Measurements from ENCODE around the gene COL4A4. TPM values are rescaled to one million over a fixed set of nuclear protein-coding genes. Genes with fewer than 3 reads are reported as not detected.

COL4A4 gene
- total and polyA plus RNA-seq, 2 of the 13 experiments (the other 11 are each of a cell fraction or from before 2014, with no cell fraction given): not detected

- TF ChIP-seq FOXA3 (CRISPR knock-in tag; IDR thresholded peaks at IDR 0.05) (peak; percentile 85), POLR2AphosphoS5 (IDR thresholded peaks at IDR 0.05; ENCODE audit: low read depth, low read length) (no peak), TARDBP (CRISPR knock-in tag; IDR thresholded peaks at IDR 0.05) (peak; percentile 41; the same call in 1 of the 2 replicates), ZNF331 (CRISPR knock-in tag; IDR thresholded peaks at IDR 0.05) (0 out of 2 replicates have a peak, but pooled peaks have one; percentile 60), U2AF2 (IDR thresholded peaks at IDR 0.05; ENCODE audit: low read depth, low read length) (no peak), ZNF556 (CRISPR knock-in tag; IDR thresholded peaks at IDR 0.05; ENCODE audit: borderline replicate concordance) (peak; percentile 33; the same call in 1 of the 2 replicates), BCL6 (CRISPR knock-in tag; IDR thresholded peaks at IDR 0.05) (peak; percentile 56), MYNN (CRISPR knock-in tag; IDR thresholded peaks at IDR 0.05; ENCODE audit: low read depth) (no peak), SP140L (CRISPR knock-in tag; IDR thresholded peaks at IDR 0.05; ENCODE audit: borderline replicate concordance) (0 out of 2 replicates have a peak, but pooled peaks have one; percentile 82), PPARG (CRISPR knock-in tag; conservative IDR thresholded peaks at IDR 0.05) (peak; percentile 84), ZNF772 (CRISPR knock-in tag; IDR thresholded peaks at IDR 0.05) (peak; percentile 23; the same call in 1 of the 2 replicates), ARID5B (CRISPR knock-in tag; IDR thresholded peaks at IDR 0.05) (peak; percentile 81), ZBTB20 (CRISPR knock-in tag; IDR thresholded peaks at IDR 0.05; ENCODE audit: borderline replicate concordance, low read depth) (peak; percentile 100), ZNF24 (IDR thresholded peaks at IDR 0.05) (no peak), STAG1 (CRISPR knock-in tag; IDR thresholded peaks at IDR 0.05) (peak; percentile 30; the same call in 1 of the 2 replicates), SOX13 (IDR thresholded peaks at IDR 0.05) (no peak), SOX13 (CRISPR knock-in tag; conservative IDR thresholded peaks at IDR 0.05 in 1 of 2, IDR thresholded peaks at IDR 0.05 in 1 of 2) (peak in 1 of 2 experiments; percentile 83; a peak in 2 of 4 replicates), FOXA1 (IDR thresholded peaks at IDR 0.05) (peak; percentile 43), FOXA1 (CRISPR knock-in tag; IDR thresholded peaks at IDR 0.05) (peak; percentile 88), GATAD2A (CRISPR knock-in tag; IDR thresholded peaks at IDR 0.05) (peak; percentile 69), ETV5 (CRISPR knock-in tag; IDR thresholded peaks at IDR 0.05; ENCODE audit: borderline replicate concordance) (peak; percentile 41; the same call in 1 of the 2 replicates), TGIF2 (CRISPR knock-in tag; IDR thresholded peaks at IDR 0.05) (no peak), AKAP8 (CRISPR knock-in tag; IDR thresholded peaks at IDR 0.05) (no peak), TCF7L2 (IDR thresholded peaks at IDR 0.05; ENCODE audit: low read depth, low read length) (peak; percentile 60; the same call in 1 of the 2 replicates), ZNF713 (CRISPR knock-in tag; IDR thresholded peaks at IDR 0.05) (no peak), ATF2 (CRISPR knock-in tag; IDR thresholded peaks at IDR 0.05) (peak; percentile 56; the same call in 1 of the 2 replicates)
Observed at GRCh38 chr2:227038550-227039189, 125.3 kb downstream of the COL4A4 start (continued).

Data from HepG2 (cell line).